NK-92 (cell line): ENCODE measurements around the gene LRRC8E.

Source experiments
- DNase-seq: peaks from one replicate; lab custom pipeline; 2025; ENCODE audit not compliant: unreplicated experiment; lab: John Stamatoyannopoulos, UW

Gene LRRC8E

GRCh38 chr19:7867092-7867844, 21.0 kb upstream of the LRRC8E start:
- no peak for DNase-seq

GRCh38 chr19:7868326-7868670, 20.0 kb upstream of the LRRC8E start:
- no peak for DNase-seq

GRCh38 chr19:7868671-7869452, 19.4 kb upstream of the LRRC8E start:
- DNase-seq: no peak

GRCh38 chr19:7869453-7869909, 18.8 kb upstream of the LRRC8E start:
- no peak for DNase-seq

- no peak for DNase-seq
Measured at GRCh38 chr19:7869910-7870511, 18.3 kb upstream of the LRRC8E start.

GRCh38 chr19:7870571-7871436, 17.5 kb upstream of the LRRC8E start:
- DNase-seq: no peak

- no peak for DNase-seq
Measured at GRCh38 chr19:7871437-7872305, 16.6 kb upstream of the LRRC8E start.

GRCh38 chr19:7872306-7873204, 15.8 kb upstream of the LRRC8E start:
- no peak for DNase-seq

- no peak for DNase-seq
Measured at GRCh38 chr19:7873304-7874075, 14.8 kb upstream of the LRRC8E start.

- no peak for DNase-seq
Measured at GRCh38 chr19:7874076-7874896, 14.0 kb upstream of the LRRC8E start, which contains the start of gene PRR36. Gene PRR36, minus strand, starts transcription at chr19:7874390. Its CDS starts 701 bp downstream, at chr19:7873689.

GRCh38 chr19:7874897-7875273, 13.4 kb upstream of the LRRC8E start:
- no peak for DNase-seq

- no peak for DNase-seq
Measured at GRCh38 chr19:7877249-7877836, 11.0 kb upstream of the LRRC8E start.

GRCh38 chr19:7879111-7879807, 9.1 kb upstream of the LRRC8E start:
- no peak for DNase-seq

- DNase-seq: no peak
Measured at GRCh38 chr19:7879836-7880235, 8.5 kb upstream of the LRRC8E start.

- DNase-seq: no peak
Measured at GRCh38 chr19:7881910-7882309, 6.4 kb upstream of the LRRC8E start.

- no peak for DNase-seq
Measured at GRCh38 chr19:7883105-7883504, 5.2 kb upstream of the LRRC8E start.
